Pancreas (tissue), 10 donors: ENCODE data around the gene DOCK3. TPM values are rescaled to one million over a fixed set of nuclear protein-coding genes. Genes with fewer than 3 reads are reported as not detected.

ENCODE experiments used
- ATAC-seq, 4 donors: fragments of 200-7000 bp; cut with Tn5 transposase; one replicate each; pipeline versions ENCODE4 v1.8.0 to v1.9.1; 2020; ENCODE audit warnings: mild to moderate bottlenecking in 4 of 4, moderate library complexity in 4 of 4
- DNase-seq, 6 donors: peaks; one replicate each; pipeline ENCODE4 v3.0.0-alpha.2; 2020
- FAIRE-seq: peaks from 2 replicates; lab custom pipeline; 2012; peaks lifted over from hg19 to GRCh38; lab: Jason Lieb, UNC
- H3K27ac ChIP-seq, 4 donors: fragments of 200-600 bp; sonication (generic); 1 replicate in 3 of 4; 2 replicates in 1 of 4; pipeline versions ENCODE4 v1.5.0 to v1.8.0; 2020
- H3K27me3 ChIP-seq, 4 donors: fragments of 200-600 bp; one replicate each; pipeline ENCODE4 v1.8.0; 2021
- H3K36me3 ChIP-seq, 3 donors: fragments of 200-600 bp; sonication (generic) in 1 of 3; one replicate each; pipeline versions ENCODE4 v1.5.0 to v1.8.0; 2020 to 2021
- H3K4me1 ChIP-seq, 3 donors: fragments of 200-600 bp; one replicate each; pipeline ENCODE4 v1.8.0; 2021
- H3K4me3 ChIP-seq, 4 donors: fragments of 200-600 bp; sonication (generic) in 2 of 4; one replicate each; pipeline versions ENCODE4 v1.5.0 to v1.8.0; 2020 to 2021
- H3K9me3 ChIP-seq, 4 donors: fragments of 200-600 bp; one replicate each; pipeline ENCODE4 v1.8.0; 2021
- WGBS, 2 donors: extraction: QIAGEN DNeasy Blood & Tissue Kit; methylation state at CpG; one replicate each; pipeline ENCODE4 v1.1.7; 2013; 5-methylcytosine and 5-hydroxymethylcytosine counted together
- intact Hi-C, 3 donors: fragments of 100-400 bp; cut with DNase I; formaldehyde crosslinking; loops; one replicate each; pipeline versions ENCODE4 v1.11.1 to v1.14.2; 2022
- polyA plus RNA-seq, 2 donors: library from polyadenylated mRNA; stranded (reverse); fragments of 200-250 nt; gene quantifications; one replicate each; pipeline ENCODE4 v1.2.3, GENCODE V29; 2013
- total RNA-seq, 6 donors: library from RNA; stranded (reverse); fragmentation: NEBNext Ultra II Directional in 4 of 6; extraction: Animal tissue kit (Norgen Biotek cat#: 25700) in 4 of 6; gene quantifications; one replicate each; pipeline versions ENCODE4 v1.2.1 to v1.2.4, GENCODE V29; 2021 to 2023
- TF ChIP-seq, protein P1 (sequence below), 4 donors: fragments of 200-600 bp; sonication (generic) in 3 of 4; IDR thresholded peaks; one replicate each; pipeline versions ENCODE4 v1.5.0 to v1.8.0; 2021; ENCODE audit warnings: antibody characterized with exemption in 4 of 4
- donor health status: healthy with polysubstance abuse.
- donor health status: DM: no; HTN: no; CAD: no; lungs with moderate emphysema.
- donor health status: DM: no; HTN: no; CAD: no.
- donor health status: control.
- donor health status: control.
- donor health status: Bipolar disorder and iron deficiency.
- donor health status: DM: yes; HTN: yes; CAD: no.
- donor health status: DM: no; HTN: no; CAD: no.
- donor health status: DM: no; HTN: no; CAD: no.
- donor health status: DM: yes; HTN: yes; CAD: no.

DOCK3 gene
- total and polyA plus RNA-seq, 8 donors: 0.09 to 1.5 (median 0.36) TPM

DNA sequence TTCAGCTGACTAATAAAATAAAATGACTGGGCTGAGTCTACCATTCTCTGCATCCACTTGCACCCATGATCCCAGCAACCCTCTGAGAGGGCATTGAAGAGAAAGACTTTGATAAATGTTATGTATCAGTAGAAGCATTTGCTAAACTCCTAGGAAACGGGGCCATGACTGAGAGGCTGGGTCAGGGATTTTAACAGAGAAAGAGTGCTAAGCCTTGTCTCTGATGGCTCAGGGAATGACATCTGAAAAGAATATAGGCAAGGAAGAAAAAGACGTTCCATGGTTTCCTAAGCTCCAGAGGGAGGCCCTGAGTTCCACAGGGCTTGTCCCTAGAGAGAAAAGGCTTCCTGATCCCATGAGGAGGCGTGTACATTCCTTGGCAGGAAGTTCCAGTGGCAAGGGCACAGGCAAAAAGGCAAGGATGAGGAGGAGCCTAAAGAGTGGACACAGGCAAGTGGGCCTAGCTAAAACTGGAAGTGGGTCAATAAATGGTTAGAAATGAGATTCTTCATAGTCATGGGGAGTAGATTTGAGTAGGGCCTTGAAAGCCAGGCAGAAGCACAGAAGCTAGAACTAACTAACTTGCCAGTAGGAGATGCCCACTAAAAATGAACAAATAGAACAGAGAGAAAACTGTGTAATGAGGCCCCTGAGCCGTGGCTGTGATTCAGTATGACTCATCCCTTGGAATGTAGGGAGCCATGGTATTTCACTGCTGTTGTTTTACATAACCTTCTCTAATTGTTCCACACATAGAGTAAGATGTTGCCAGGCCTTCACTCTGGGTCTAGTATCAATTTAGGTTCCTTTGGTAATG is 665.5 kb downstream of the DOCK3 start:
- Histone ChIP-seq H3K9me3 (no peaks in the 10 kb centered on the region), H3K36me3 (no peaks in the 10 kb centered on the region), H3K27me3 (no peaks in the 10 kb centered on the region), H3K27ac (peak overlapping the region in 1 of 4 donors; percentile 36), H3K4me1 (no peaks in the 10 kb centered on the region), H3K4me3 (no peak overlapping the region)
- FAIRE-seq (no peak), DNase-seq (no peak), ATAC-seq (peak in 3 of 4 donors; percentile 61 to 85 (median 82))
- 72 to 77% methylated on average over 4 of the region's 4 CpGs for WGBS, 2 donors
- TF ChIP-seq, protein P1, sequence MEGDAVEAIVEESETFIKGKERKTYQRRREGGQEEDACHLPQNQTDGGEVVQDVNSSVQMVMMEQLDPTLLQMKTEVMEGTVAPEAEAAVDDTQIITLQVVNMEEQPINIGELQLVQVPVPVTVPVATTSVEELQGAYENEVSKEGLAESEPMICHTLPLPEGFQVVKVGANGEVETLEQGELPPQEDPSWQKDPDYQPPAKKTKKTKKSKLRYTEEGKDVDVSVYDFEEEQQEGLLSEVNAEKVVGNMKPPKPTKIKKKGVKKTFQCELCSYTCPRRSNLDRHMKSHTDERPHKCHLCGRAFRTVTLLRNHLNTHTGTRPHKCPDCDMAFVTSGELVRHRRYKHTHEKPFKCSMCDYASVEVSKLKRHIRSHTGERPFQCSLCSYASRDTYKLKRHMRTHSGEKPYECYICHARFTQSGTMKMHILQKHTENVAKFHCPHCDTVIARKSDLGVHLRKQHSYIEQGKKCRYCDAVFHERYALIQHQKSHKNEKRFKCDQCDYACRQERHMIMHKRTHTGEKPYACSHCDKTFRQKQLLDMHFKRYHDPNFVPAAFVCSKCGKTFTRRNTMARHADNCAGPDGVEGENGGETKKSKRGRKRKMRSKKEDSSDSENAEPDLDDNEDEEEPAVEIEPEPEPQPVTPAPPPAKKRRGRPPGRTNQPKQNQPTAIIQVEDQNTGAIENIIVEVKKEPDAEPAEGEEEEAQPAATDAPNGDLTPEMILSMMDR (IDR thresholded peaks at IDR 0.05): no peak
- intact Hi-C loops: no loop called here

DNA sequence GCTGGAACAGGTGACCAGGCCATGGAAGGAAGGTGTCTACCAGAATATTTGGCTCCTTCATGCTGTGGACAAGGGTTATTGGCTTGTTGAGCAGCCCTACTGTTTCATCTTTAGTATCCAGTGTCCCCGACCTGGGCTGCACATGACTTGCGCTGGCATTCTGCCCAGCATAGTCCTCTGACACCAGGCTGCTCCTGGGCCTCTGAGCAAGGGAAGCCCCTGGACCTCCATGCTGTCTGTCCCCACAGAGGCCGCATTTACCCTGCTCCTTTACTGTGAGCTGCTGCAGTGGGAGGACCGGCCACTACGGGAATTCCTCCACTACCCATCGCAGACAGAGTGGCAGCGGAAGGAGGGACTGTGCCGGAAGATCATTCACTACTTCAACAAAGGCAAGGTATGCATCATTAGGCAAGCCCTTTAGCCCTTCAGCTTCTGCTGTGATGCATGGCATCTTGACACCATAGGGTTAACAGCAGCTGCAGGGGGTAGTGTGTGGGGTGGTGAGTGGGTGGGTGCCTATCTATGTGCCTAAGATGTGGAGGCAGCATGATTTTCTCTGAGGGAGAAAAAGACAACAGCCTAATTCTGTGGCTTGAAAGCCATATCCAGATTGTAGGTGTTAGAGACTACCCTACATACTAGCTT is 666.4 kb downstream of the DOCK3 start:
- no peak for DNase-seq
- TF ChIP-seq, protein P1 (IDR thresholded peaks at IDR 0.05): no peak
- Histone ChIP-seq H3K4me3 (no peak overlapping the region), H3K27ac (no peak overlapping the region), H3K4me1 (no peaks in the 10 kb centered on the region), H3K36me3 (no peaks in the 10 kb centered on the region), H3K9me3 (no peaks in the 10 kb centered on the region), H3K27me3 (no peaks in the 10 kb centered on the region)
- no peak for ATAC-seq
- no peak for FAIRE-seq
- WGBS, 2 donors: 82 to 89% methylated on average over 8 of the region's 8 CpGs
- intact Hi-C loops: no loop called here

DNA sequence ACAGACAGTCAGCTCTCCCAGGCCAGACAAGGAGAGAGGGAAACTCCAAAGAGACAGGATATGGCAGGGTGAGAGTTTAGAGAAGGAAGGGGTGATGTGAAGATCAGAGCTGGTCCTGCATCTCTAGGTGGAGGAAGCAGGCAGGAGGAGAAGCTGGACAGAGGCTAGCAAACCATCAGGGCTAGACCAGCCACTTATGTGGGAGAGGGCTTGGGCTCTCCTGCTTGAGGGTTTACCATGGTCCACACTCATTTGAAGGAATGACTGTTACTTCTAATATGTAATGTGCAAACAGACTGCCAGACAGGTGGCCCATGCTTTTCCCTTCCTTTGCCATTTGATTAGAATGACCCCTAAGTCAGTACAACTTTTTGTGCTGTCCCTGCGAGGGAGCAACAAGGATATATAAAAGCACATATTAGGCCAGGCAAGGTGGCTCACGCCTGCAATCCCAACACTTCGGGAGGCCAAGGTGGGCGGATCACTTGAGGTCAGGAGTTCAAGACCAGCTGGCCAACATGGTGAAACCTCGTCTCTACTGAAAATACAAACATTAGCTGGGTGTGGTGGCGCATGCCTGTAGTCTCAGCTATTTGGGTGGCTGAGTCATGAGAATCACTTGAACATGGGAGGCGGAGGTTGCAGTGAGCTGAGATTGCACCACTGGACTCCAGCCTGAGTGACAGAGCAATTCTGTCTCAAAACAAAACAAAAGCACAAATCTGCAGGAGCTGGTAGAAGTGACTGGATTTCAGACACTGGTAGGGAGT is 669.4 kb downstream of the DOCK3 start:
- no peak for ATAC-seq
- TF ChIP-seq, protein P1 (IDR thresholded peaks at IDR 0.05): no peak
- no peaks in the 10 kb centered on the region for H3K27me3 ChIP-seq
- no peak for DNase-seq
- H3K36me3 ChIP-seq: no peaks in the 10 kb centered on the region
- FAIRE-seq: no peak
- 74 to 81% methylated on average over 7 of the region's 7 CpGs for WGBS, 2 donors
- intact Hi-C loops: no loop called here
- H3K4me3 ChIP-seq: no peak overlapping the region
- H3K9me3 ChIP-seq: no peaks in the 10 kb centered on the region
- no peak overlapping the region for H3K27ac ChIP-seq
- no peaks in the 10 kb centered on the region for H3K4me1 ChIP-seq

DNA sequence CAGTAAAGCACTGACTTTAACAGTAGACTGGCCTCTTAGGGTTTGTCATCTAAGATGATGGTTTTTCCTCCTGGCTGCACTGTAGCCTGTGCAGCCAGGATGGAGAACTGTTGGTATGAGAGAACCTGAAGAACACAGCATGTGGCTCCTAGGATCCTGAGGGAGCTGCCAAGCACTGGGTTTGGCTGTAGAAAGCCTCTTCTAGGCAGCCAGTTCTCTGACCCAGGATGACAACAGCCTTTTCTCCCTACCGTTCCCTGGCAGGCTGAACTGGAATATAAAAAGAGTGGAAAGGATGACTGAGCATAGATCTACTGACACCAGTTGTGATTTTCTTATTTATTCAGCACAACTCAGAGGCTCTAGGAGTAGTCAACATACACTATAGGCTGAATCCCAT is 676.0 kb downstream of the DOCK3 start:
- FAIRE-seq: no peak
- DNase-seq: no peak
- Histone ChIP-seq H3K27me3 (no peaks in the 10 kb centered on the region), H3K36me3 (no peaks in the 10 kb centered on the region), H3K4me3 (no peak overlapping the region), H3K4me1 (no peaks in the 10 kb centered on the region), H3K27ac (no peak overlapping the region), H3K9me3 (no peaks in the 10 kb centered on the region)
- intact Hi-C loops: no loop called here
- no peak for ATAC-seq
- TF ChIP-seq, protein P1 (IDR thresholded peaks at IDR 0.05): no peak
- 89% methylated on average over 1 of the region's 1 CpG for WGBS, 2 donors
